HUES6 (cell line): Measurements from ENCODE around the gene PTP4A2.
"Not testable (repeated sequence)": the region's sequence is repeated elsewhere in the genome, so short reads cannot be mapped to it uniquely, and the experiment has no call there.

Experiments used
- H3K27ac ChIP-seq: 2 replicates; pipeline ENCODE4 v1.7.0; 2013; ENCODE audit warnings: low read depth, mild to moderate bottlenecking, low read length, inconsistent platforms
- H3K27me3 ChIP-seq: 2 replicates; pipeline ENCODE4 v1.6.1; 2013; ENCODE audit warnings: low read length; ENCODE audit not compliant: control insufficient read depth, insufficient read depth
- H3K36me3 ChIP-seq: 2 replicates; pipeline ENCODE4 v1.6.1; 2013; ENCODE audit warnings: low read length; ENCODE audit not compliant: control insufficient read depth, insufficient read depth
- H3K4me1 ChIP-seq: 2 replicates; pipeline ENCODE4 v1.6.1; 2013; ENCODE audit warnings: low read length; ENCODE audit not compliant: control insufficient read depth, insufficient read depth
- H3K4me3 ChIP-seq: 2 replicates; pipeline ENCODE4 v1.5.1; 2013; ENCODE audit warnings: low read depth, low read length
- H3K9ac ChIP-seq: one replicate; pipeline ENCODE4 v1.6.1; 2013; ENCODE audit warnings: mild to moderate bottlenecking, low read length
- H3K9me3 ChIP-seq: 2 replicates; pipeline ENCODE4 v1.6.1; 2013; ENCODE audit warnings: low read depth, low read length; ENCODE audit not compliant: control insufficient read depth, insufficient read depth

The PTP4A2 gene

DNA sequence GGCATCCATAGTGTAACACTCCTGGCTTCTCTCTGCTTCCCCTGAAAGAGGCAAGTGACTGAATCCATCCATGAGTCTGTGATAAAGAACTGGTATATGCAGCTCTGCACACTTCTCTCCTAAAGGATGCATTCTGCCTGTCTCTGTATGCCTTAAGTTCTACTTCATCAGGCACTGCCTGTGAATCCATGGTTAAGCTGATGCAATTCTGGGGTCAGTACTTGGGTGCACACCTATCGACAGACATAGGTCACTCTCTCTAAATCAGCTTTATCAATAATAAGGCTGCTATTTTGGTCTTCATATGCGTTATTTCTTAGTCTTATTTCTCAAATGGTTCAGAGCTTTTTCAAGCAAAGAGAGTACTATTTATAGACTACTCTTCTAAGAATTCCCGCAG, 32.7 kb upstream of the PTP4A2 start:
- Histone ChIP-seq H3K36me3 (no peaks in the 10 kb centered on the region), H3K27me3 (no peaks in the 10 kb centered on the region; the same call in 1 of the 2 replicates), H3K4me3 (no peak overlapping the region), H3K27ac (no peak overlapping the region), H3K9ac (no peak overlapping the region), H3K9me3 (no peaks in the 10 kb centered on the region), H3K4me1 (no peaks in the 10 kb centered on the region)

DNA sequence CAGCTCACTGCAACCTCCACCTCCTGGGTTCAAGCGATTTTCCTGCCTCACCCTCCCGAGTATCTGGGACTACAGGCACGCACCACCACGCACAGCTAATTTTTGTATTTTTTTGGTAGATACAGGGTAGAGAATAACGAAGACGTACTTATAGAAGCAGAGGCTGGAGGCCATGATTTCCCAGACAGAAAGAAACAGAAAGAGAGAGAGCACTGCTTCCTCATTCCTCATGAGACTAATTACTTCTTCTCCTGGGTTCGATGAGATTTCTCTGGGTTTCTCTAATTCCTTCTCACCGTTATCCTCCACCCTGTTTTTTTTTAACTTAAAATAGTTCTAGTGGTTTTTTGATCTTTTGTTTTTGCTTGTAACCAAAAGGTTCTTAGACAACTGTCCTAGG, 23.4 kb upstream of the PTP4A2 start:
- H3K4me3 ChIP-seq, result no peak overlapping the region
- no peaks in the 10 kb centered on the region for H3K27me3 ChIP-seq
- no peak overlapping the region for H3K27ac ChIP-seq
- H3K4me1 ChIP-seq, result peaks cover 5% of the 10 kb centered on the region; the same call in 1 of the 2 replicates
- no peaks in the 10 kb centered on the region for H3K9me3 ChIP-seq
- no peak overlapping the region for H3K9ac ChIP-seq
- H3K36me3 ChIP-seq, result no peaks in the 10 kb centered on the region

DNA sequence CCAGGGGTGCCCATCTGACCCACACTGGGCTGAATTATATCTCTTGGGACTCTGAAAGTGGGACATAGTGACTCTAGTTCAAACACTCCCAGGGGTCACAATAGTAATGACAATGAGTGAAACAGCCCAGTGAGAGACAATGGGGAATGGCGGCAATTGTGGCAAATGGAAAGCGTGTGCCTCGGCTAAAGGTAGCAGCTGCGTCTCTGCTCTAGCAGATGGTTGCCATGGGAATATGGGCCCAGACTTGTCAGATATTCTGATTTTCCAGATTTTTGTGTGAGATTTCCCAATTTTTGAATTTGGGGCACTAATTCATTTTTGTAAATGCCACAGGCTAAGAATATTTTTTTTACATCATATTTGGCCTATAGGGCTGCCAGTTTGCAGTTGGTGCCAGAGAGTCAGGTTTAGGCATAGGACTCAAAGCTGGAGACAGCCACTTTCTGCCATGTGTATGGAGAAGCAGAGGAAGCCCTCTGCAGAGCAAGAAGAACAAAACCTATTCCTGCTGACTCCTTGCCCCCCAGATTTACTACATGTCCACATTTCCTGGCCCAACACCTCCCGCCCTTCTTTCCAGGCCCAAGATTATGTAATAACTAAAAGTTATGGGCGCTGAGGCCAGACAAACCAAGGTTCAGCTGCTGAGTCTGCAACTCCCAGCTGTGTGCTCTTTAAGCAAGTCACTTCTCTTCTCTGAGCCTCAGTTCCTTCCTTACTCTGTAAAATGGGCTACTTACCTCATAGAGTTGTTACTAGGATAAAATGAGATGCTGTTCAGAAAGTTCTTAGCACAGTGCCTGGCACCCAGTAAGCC, 21.6 kb upstream of the PTP4A2 start:
- Histone ChIP-seq H3K9me3 (no peaks in the 10 kb centered on the region), H3K4me1 (peaks cover 21% of the 10 kb centered on the region), H3K27me3 (no peaks in the 10 kb centered on the region), H3K4me3 (no peak overlapping the region), H3K9ac (no peak overlapping the region), H3K27ac (no peak overlapping the region), H3K36me3 (no peaks in the 10 kb centered on the region)

DNA sequence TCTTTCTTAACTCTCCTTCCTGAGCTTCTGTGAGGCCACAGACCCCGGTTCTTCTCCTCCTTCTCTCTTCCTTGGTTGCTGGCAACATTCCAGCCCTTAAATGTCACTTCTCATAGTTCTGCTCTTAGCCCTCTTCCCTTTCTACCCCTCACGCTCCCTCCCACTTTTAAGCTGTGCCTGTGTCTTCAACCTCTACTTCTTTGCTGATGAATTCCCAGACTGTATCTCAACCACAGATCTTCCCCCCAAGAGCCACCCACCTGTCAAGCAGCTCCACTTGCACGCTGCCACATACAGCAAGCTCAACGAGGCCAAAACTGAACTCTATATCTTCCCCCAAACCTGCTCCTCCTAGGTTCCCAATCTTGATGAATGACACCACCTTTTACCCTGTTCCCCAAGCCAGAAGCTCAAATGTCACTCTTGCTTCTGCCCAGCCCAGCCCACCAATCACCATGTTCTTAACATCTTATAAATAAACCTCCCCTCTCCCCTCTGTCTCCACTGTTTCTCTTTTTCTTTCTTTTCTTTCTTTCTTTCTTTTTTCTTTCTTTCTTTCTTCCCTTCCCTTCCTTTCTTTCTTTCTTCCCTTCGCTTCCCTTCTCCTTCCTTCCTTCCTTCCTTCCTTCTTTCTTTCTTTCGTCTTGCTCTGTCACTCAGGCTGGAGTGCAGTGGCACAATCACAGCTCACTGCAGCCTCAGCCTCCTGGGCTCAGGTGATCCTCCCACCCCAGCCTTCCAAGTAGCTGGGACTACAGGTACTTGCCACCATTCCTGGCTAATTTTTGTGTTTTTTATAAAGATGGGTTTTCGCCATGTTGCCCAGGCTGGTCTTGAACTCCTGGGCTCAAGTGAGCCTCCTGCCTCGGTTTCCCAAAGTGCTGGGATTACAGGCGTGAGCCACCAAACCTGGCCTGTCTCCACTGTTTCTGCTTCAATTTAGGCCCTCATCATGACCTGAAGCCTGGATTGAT, 19.8 kb upstream of the PTP4A2 start:
- peaks cover 25% of the 10 kb centered on the region for H3K4me1 ChIP-seq
- H3K4me3 ChIP-seq, result no peak overlapping the region
- H3K9me3 ChIP-seq, result no peaks in the 10 kb centered on the region
- no peaks in the 10 kb centered on the region for H3K27me3 ChIP-seq
- no peak overlapping the region for H3K9ac ChIP-seq
- no peaks in the 10 kb centered on the region for H3K36me3 ChIP-seq
- no peak overlapping the region for H3K27ac ChIP-seq

DNA sequence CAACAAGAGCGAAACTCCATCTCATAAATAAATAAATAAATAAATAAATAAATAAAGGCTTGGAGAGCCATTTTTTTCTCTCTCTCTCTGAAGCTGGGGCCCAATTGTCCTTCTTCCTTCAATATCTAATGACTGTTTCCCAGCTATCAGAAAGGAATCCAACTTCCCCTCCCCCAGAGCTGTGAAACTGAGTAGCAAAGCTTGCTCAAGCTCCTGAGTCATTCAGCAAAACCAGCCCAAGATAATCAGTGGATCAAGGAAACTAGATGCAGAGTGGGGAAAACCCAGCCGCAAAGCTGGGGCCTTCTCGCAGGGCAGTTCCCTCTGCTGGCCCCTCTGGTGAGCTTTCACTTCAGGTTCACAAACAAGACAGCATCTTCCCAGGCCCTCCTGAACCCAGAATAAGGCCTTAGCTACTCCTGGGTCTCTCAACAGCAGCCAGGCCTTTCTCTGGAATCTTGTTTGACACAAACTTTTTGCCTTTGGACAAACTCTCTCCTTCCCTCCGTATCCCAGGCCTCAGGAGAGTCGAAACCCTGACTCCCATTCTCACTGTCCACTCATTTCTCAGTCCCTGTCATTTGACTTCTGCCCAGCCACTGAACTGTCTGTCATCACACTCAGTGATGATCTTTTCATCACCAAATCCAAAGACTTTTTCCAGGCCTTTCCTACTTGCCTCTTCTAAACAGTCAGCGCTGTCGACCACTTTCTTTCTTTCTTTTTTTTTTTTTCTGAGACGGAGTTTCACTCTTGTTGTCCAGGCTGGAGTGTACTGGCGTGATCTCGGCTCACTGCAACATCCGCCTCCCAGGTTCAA, 18.0 kb upstream of the PTP4A2 start:
- Histone ChIP-seq H3K27ac (peak overlapping the region; percentile 30; the same call in 1 of the 2 replicates), H3K9ac (peak overlapping the region; percentile 55), H3K27me3 (no peaks in the 10 kb centered on the region), H3K4me1 (peaks cover 34% of the 10 kb centered on the region), H3K4me3 (no peak overlapping the region), H3K9me3 (no peaks in the 10 kb centered on the region), H3K36me3 (no peaks in the 10 kb centered on the region)

DNA sequence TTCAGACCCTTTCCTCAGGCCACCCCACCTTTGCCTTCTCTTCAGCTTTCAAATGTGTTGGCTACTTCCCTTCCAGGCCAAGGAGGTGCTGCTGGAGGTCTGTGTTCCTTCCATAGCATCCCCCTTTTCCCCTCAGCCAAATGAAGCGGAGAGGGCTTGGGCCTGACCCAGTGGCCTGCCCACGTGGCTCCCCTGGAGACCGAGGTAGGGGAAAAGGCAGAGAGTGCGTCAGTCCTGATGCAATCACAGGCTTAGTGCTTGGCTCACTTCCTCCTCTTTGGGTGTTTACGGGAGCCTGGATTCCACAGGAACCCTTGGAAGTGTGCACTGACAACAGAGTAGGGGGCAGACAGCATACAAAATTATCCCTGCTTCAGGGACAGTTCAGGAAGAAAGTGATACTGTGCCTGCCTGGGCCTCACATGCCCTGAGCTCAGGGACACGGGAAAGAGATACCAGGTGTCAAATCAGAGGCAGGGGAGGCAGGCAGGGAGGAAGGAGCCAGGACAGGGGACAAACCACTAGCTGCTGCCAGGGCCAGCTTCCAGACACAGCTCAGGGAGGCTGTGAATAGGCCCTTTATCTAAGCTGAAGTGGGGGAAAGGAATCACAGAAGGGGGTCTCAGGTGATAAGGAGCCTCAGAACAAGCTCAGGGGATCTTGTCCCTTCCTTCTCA, 16.6 kb upstream of the PTP4A2 start:
- Histone ChIP-seq H3K27ac (peak overlapping the region; percentile 11; the same call in 1 of the 2 replicates), H3K4me1 (peaks cover 34% of the 10 kb centered on the region), H3K36me3 (no peaks in the 10 kb centered on the region), H3K27me3 (no peaks in the 10 kb centered on the region), H3K9me3 (no peaks in the 10 kb centered on the region), H3K9ac (peak overlapping the region; percentile 59), H3K4me3 (no peak overlapping the region; the same call in 1 of the 2 replicates)

DNA sequence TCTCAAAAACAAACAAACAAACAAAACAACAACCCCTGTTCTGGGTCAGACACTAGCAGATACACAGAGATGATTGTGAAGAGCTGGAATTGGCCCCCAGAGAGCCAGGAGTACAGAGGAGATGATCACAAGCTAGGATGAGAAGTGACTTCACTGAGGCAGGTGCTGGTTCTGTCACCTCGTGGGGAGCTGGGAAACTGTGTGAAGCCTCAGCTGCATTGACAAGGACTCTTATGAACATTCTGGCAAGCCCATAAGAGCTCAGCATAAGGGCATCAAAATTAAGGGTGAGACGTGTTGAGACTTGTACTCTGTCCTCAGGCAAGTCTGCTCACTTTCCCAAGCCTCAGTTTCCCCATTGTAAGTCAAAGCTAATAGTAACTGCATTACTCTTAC, 14.7 kb upstream of the PTP4A2 start:
- no peak overlapping the region for H3K27ac ChIP-seq
- H3K9ac ChIP-seq, result no peak overlapping the region
- peaks cover 33% of the 10 kb centered on the region for H3K4me1 ChIP-seq

DNA sequence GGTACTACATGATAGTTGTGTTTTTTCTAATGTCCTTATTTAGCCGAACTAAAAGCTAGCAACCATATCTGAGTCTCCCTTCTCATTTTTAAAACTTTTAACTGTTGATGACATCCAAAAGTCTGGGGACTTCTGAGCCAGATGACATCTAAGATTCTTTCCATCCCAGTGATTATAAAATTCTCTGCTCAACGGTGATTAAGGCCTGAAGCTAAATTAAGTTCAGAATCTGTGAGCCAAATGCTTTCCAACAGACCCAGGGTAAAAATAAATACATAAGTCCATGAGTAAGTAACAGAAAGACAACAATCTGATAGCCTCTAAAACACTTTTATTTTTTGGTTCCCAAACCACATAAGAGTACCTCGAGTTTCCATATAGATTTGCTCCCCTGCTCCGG, 13.1 kb upstream of the PTP4A2 start:
- Histone ChIP-seq H3K4me1 (peaks cover 27% of the 10 kb centered on the region), H3K27me3 (no peaks in the 10 kb centered on the region), H3K9ac (no peak overlapping the region), H3K27ac (no peak overlapping the region), H3K9me3 (no peaks in the 10 kb centered on the region), H3K36me3 (no peaks in the 10 kb centered on the region), H3K4me3 (no peak overlapping the region)

More for the DNA sequence above, 14.7 kb upstream of the PTP4A2 start:
- Histone ChIP-seq H3K4me3 (no peak overlapping the region), H3K9me3 (no peaks in the 10 kb centered on the region), H3K36me3 (no peaks in the 10 kb centered on the region), H3K27me3 (no peaks in the 10 kb centered on the region)

DNA sequence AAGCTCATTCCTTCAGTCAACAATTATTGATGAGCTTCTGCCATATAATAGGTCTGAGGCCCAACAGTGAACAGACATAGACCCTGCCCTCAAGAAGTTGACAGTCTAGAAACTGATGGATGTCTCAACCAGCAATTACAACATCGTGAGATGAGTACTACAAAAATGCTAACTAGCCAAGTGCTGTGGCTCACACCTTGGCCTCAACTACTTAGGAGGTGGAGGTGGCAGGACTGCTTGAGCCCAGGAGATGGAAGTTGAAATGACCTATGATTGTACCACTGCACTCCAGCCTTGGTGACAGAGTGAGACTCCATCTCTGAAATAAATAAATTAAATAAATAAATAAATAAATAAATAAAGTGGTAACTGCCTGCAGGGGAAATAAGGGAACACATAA, 11.7 kb upstream of the PTP4A2 start:
- no peaks in the 10 kb centered on the region for H3K36me3 ChIP-seq

DNA sequence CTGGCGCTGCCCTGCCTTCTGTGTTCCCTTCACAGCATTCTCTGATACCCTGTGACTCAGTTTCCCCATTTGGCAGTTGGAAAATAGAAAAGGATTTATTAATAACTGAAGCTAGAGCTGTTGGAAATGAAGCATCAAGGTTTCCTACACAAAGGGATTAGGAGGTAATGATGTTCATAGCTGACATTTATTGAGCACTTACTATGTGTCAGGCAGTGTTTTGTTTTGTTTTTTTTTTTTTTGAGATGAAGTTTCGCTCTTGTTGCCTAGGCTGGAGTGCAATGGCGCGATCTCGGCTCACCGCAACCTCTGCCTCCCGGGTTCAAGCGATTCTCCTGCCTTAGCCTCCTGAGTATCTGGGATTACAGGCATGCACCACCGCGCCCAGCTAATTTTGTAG, 7.5 kb upstream of the PTP4A2 start:
- H3K36me3 ChIP-seq, H3K9me3 ChIP-seq, H3K27me3 ChIP-seq, H3K4me3 ChIP-seq, H3K9ac ChIP-seq, H3K27ac ChIP-seq: not testable (repeated sequence)
- peaks cover 16% of the 10 kb centered on the region for H3K4me1 ChIP-seq

More for the DNA sequence above, 11.7 kb upstream of the PTP4A2 start:
- Histone ChIP-seq H3K9ac (no peak overlapping the region), H3K4me1 (peaks cover 15% of the 10 kb centered on the region), H3K27ac (no peak overlapping the region), H3K4me3 (no peak overlapping the region), H3K27me3 (no peaks in the 10 kb centered on the region), H3K9me3 (no peaks in the 10 kb centered on the region)
